Liver (tissue), 9 donors: ENCODE results near the gene BNIPL. TPM values are rescaled to one million over a fixed set of nuclear protein-coding genes. Genes with fewer than 3 reads are reported as not detected.
A peak's percentile ranks its signal among the peaks of the same experiment; 100 is the strongest.

Source experiments
- DNase-seq: peaks from one replicate; pipeline ENCODE4 v3.0.0-alpha.2; 2017; ENCODE audit warnings: low spot score
- H3K27ac ChIP-seq, 2 donors: one replicate each; pipeline ENCODE4 v1.7.0; 2013; ENCODE audit warnings: inconsistent platforms in 2 of 2, low read length in 2 of 2, control low read depth in 1 of 2, low read depth in 1 of 2, mild to moderate bottlenecking in 1 of 2
- H3K27me3 ChIP-seq, 4 donors: one replicate each; pipeline versions ENCODE4 v1.6.1 to v1.7.0; 2013; ENCODE audit warnings: low read length in 3 of 4, inconsistent platforms in 1 of 4, mild to moderate bottlenecking in 1 of 4, moderate library complexity in 1 of 4; ENCODE audit not compliant: control insufficient read depth in 4 of 4, insufficient read depth in 4 of 4
- H3K36me3 ChIP-seq, 4 donors: one replicate each; pipeline versions ENCODE4 v1.6.1 to v1.7.0; 2013; ENCODE audit warnings: low read length in 3 of 4, mild to moderate bottlenecking in 3 of 4, low read depth in 1 of 4, moderate library complexity in 1 of 4; ENCODE audit not compliant: control insufficient read depth in 4 of 4, insufficient read depth in 3 of 4
- H3K4me1 ChIP-seq, 4 donors: one replicate each; pipeline versions ENCODE4 v1.6.1 to v1.7.0; 2013; ENCODE audit warnings: low read length in 3 of 4, mild to moderate bottlenecking in 3 of 4, moderate library complexity in 1 of 4; ENCODE audit not compliant: control insufficient read depth in 4 of 4, insufficient read depth in 4 of 4
- H3K4me3 ChIP-seq, 3 donors: one replicate each; pipeline versions ENCODE4 v1.6.1 to v1.7.0; 2013; ENCODE audit warnings: low read length in 3 of 3, control low read depth in 1 of 3, low read depth in 1 of 3, mild to moderate bottlenecking in 1 of 3
- H3K9ac ChIP-seq, 2 donors: one replicate each; pipeline ENCODE4 v1.7.0; 2013; ENCODE audit warnings: low read length in 2 of 2, mild to moderate bottlenecking in 2 of 2, moderate library complexity in 2 of 2, control low read depth in 1 of 2, low read depth in 1 of 2
- H3K9me3 ChIP-seq, 4 donors: one replicate each; pipeline versions ENCODE4 v1.6.1 to v1.7.0; 2013; ENCODE audit warnings: low read length in 3 of 4; ENCODE audit not compliant: control insufficient read depth in 4 of 4
- ATF3 ChIP-seq: IDR thresholded peaks from 2 replicates; pipeline ENCODE4 v1.6.1; 2016; ENCODE audit warnings: antibody characterized with exemption
- FOXA1 ChIP-seq: IDR thresholded peaks from 2 replicates; pipeline ENCODE4 v1.6.1; 2016; ENCODE audit warnings: antibody characterized with exemption
- FOXA2 ChIP-seq: IDR thresholded peaks from 2 replicates; pipeline ENCODE4 v1.6.1; 2016; ENCODE audit warnings: antibody characterized with exemption
- GABPA ChIP-seq, 2 donors: IDR thresholded peaks in 1 of 2; conservative IDR thresholded peaks in 1 of 2; 2 replicates each; pipeline ENCODE4 v1.6.1; 2016; ENCODE audit warnings: antibody characterized with exemption in 2 of 2, mild to moderate bottlenecking in 1 of 2, moderate library complexity in 1 of 2
- HNF4G ChIP-seq: IDR thresholded peaks from 2 replicates; pipeline ENCODE4 v1.6.1; 2016; ENCODE audit warnings: antibody characterized with exemption
- NR2F2 ChIP-seq: IDR thresholded peaks from 2 replicates; pipeline ENCODE4 v1.6.1; 2016; ENCODE audit warnings: antibody characterized with exemption
- RXRA ChIP-seq, 2 donors: IDR thresholded peaks; 2 replicates each; pipeline ENCODE4 v1.6.1; 2017 to 2018; ENCODE audit warnings: antibody characterized with exemption in 2 of 2, mild to moderate bottlenecking in 1 of 2
- SP1 ChIP-seq: IDR thresholded peaks from 2 replicates; pipeline ENCODE4 v1.6.1; 2018; ENCODE audit warnings: antibody characterized with exemption, mild to moderate bottlenecking
- TAF1 ChIP-seq: conservative IDR thresholded peaks from 2 replicates; pipeline ENCODE4 v1.6.1; 2016; ENCODE audit warnings: antibody characterized with exemption, mild to moderate bottlenecking
- YY1 ChIP-seq: IDR thresholded peaks from 2 replicates; pipeline ENCODE4 v1.6.1; 2016; ENCODE audit warnings: antibody characterized with exemption, mild to moderate bottlenecking
- WGBS: extraction: QIAGEN DNeasy Blood & Tissue Kit; methylation state at CpG from one replicate; pipeline ENCODE4 v1.1.7; 2013; 5-methylcytosine and 5-hydroxymethylcytosine counted together
- polyA plus RNA-seq, 2 donors: library from polyadenylated mRNA; stranded (reverse) in 1 of 2; unstranded in 1 of 2; fragments of 200-250 nt in 1 of 2; fragments of >200 nt in 1 of 2; fragmentation: Nextera tagmentation in 1 of 2; extraction: Ambion mirVana in 1 of 2; gene quantifications; one replicate each; pipeline versions ENCODE4 v1.2.1 to v1.2.3, GENCODE V29; 2013 to 2015
- total RNA-seq, 2 donors: library from RNA; depleted of rRNA; stranded (reverse); fragments of >200 nt; gene quantifications; one replicate each; pipeline ENCODE4 v1.2.3, GENCODE V29; 2014
- TF ChIP-seq, protein P1 (sequence below): IDR thresholded peaks from 2 replicates; pipeline ENCODE4 v1.6.1; 2016; ENCODE audit warnings: antibody characterized with exemption, mild to moderate bottlenecking
- TF ChIP-seq, protein P2 (sequence below): IDR thresholded peaks from 2 replicates; pipeline ENCODE4 v1.6.1; 2016; ENCODE audit warnings: antibody characterized with exemption
- TF ChIP-seq, protein P3 (sequence below): fragments of 150-350 bp; IDR thresholded peaks from 2 replicates; pipeline ENCODE4 v1.5.1; 2017; ENCODE audit warnings: improper control_type of control experiment, low read depth, low read length; ENCODE audit not compliant: missing input control
- donor health status: healthy.
- donor health status: healthy.
- donor health status: healthy.
- donor health status: healthy.
- donor health status: healthy.

BNIPL gene
- total and polyA plus RNA-seq, 4 donors, result 0.09 to 0.84 (median 0.14) TPM

- TF ChIP-seq NR2F2 (no peak), FOXA1 (no peak), YY1 (no peak), RXRA (IDR thresholded peaks at IDR 0.05) (no peak), SP1 (no peak), FOXA2 (no peak), TAF1 (no peak)
- TF ChIP-seq, protein P1, sequence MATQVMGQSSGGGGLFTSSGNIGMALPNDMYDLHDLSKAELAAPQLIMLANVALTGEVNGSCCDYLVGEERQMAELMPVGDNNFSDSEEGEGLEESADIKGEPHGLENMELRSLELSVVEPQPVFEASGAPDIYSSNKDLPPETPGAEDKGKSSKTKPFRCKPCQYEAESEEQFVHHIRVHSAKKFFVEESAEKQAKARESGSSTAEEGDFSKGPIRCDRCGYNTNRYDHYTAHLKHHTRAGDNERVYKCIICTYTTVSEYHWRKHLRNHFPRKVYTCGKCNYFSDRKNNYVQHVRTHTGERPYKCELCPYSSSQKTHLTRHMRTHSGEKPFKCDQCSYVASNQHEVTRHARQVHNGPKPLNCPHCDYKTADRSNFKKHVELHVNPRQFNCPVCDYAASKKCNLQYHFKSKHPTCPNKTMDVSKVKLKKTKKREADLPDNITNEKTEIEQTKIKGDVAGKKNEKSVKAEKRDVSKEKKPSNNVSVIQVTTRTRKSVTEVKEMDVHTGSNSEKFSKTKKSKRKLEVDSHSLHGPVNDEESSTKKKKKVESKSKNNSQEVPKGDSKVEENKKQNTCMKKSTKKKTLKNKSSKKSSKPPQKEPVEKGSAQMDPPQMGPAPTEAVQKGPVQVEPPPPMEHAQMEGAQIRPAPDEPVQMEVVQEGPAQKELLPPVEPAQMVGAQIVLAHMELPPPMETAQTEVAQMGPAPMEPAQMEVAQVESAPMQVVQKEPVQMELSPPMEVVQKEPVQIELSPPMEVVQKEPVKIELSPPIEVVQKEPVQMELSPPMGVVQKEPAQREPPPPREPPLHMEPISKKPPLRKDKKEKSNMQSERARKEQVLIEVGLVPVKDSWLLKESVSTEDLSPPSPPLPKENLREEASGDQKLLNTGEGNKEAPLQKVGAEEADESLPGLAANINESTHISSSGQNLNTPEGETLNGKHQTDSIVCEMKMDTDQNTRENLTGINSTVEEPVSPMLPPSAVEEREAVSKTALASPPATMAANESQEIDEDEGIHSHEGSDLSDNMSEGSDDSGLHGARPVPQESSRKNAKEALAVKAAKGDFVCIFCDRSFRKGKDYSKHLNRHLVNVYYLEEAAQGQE, result no peak
- TF ChIP-seq, protein P2, sequence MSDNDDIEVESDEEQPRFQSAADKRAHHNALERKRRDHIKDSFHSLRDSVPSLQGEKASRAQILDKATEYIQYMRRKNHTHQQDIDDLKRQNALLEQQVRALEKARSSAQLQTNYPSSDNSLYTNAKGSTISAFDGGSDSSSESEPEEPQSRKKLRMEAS, result no peak
- peaks cover 0 to 4% (median 0%) of the 10 kb centered on the region in 4 donors for H3K36me3 ChIP-seq
- DNase-seq, result no peak
- WGBS, result 78% methylated on average over 4 of the region's 4 CpGs
- peaks cover 8 to 53% (median 46%) of the 10 kb centered on the region in 4 donors for H3K4me1 ChIP-seq
- H3K27ac ChIP-seq, result peak overlapping the region; percentile 14 to 94
- H3K9me3 ChIP-seq, result no peaks in the 10 kb centered on the region
- H3K27me3 ChIP-seq, result no peaks in the 10 kb centered on the region
- H3K9ac ChIP-seq, result no peak overlapping the region
- peak overlapping the region in 1 of 3 donors; percentile 68 for H3K4me3 ChIP-seq
These were observed 24.5 kb downstream of the BNIPL start for GRCh38 chr1:151060657-151061421.

GRCh38 chr1:151061704-151062103 is 25.3 kb downstream of the BNIPL start:
- WGBS, result 31% methylated on average over 2 of the region's 2 CpGs
- H3K9me3 ChIP-seq, result no peaks in the 10 kb centered on the region
- TF ChIP-seq RXRA (IDR thresholded peaks at IDR 0.05) (peak; percentile 61 to 66), HNF4G (no peak), TAF1 (no peak), FOXA2 (no peak), SP1 (no peak), ATF3 (no peak), GABPA (IDR thresholded peaks at IDR 0.05 in 1 of 2, conservative IDR thresholded peaks at IDR 0.05 in 1 of 2) (peak in 1 of 2 donors; percentile 16), FOXA1 (no peak)
- TF ChIP-seq, protein P3, sequence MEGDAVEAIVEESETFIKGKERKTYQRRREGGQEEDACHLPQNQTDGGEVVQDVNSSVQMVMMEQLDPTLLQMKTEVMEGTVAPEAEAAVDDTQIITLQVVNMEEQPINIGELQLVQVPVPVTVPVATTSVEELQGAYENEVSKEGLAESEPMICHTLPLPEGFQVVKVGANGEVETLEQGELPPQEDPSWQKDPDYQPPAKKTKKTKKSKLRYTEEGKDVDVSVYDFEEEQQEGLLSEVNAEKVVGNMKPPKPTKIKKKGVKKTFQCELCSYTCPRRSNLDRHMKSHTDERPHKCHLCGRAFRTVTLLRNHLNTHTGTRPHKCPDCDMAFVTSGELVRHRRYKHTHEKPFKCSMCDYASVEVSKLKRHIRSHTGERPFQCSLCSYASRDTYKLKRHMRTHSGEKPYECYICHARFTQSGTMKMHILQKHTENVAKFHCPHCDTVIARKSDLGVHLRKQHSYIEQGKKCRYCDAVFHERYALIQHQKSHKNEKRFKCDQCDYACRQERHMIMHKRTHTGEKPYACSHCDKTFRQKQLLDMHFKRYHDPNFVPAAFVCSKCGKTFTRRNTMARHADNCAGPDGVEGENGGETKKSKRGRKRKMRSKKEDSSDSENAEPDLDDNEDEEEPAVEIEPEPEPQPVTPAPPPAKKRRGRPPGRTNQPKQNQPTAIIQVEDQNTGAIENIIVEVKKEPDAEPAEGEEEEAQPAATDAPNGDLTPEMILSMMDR, result no peak
- TF ChIP-seq, protein P2, result no peak
- DNase-seq, result no peak
- H3K27me3 ChIP-seq, result no peaks in the 10 kb centered on the region
- H3K27ac ChIP-seq, result no peak overlapping the region
- no peak overlapping the region for H3K4me3 ChIP-seq
- H3K9ac ChIP-seq, result no peak overlapping the region
- no peaks in the 10 kb centered on the region for H3K36me3 ChIP-seq
- H3K4me1 ChIP-seq, result peaks cover 7 to 49% (median 44%) of the 10 kb centered on the region in 4 donors
